Left lung (tissue), 10 donors: ENCODE data around the gene GAP43. TPM values are rescaled to one million over a fixed set of nuclear protein-coding genes. Genes with fewer than 3 reads are reported as not detected.

ENCODE experiments used
- ATAC-seq: fragments of 200-7000 bp; cut with Tn5 transposase; one replicate; pipeline ENCODE4 v1.9.1; 2020; ENCODE audit warnings: moderate library complexity
- DNase-seq, 4 donors: peaks; one replicate each; pipeline ENCODE4 v3.0.0-alpha.2; 2013 to 2020
- H3K27ac ChIP-seq, 2 donors: fragments of 200-600 bp; sonication (generic) in 1 of 2; one replicate each; pipeline versions ENCODE4 v1.5.0 to v1.8.0; 2020 to 2021
- H3K27me3 ChIP-seq, 2 donors: fragments of 200-600 bp; sonication (generic) in 1 of 2; one replicate each; pipeline versions ENCODE4 v1.5.0 to v1.8.0; 2020 to 2021
- H3K36me3 ChIP-seq, 2 donors: fragments of 200-600 bp; sonication (generic) in 1 of 2; one replicate each; pipeline versions ENCODE4 v1.5.0 to v1.8.0; 2020 to 2021
- H3K4me1 ChIP-seq, 2 donors: fragments of 200-600 bp; one replicate each; pipeline ENCODE4 v1.8.0; 2021
- H3K4me3 ChIP-seq, 2 donors: fragments of 200-600 bp; sonication (generic) in 1 of 2; one replicate each; pipeline versions ENCODE4 v1.5.0 to v1.8.0; 2020 to 2021; ENCODE audit warnings: mild to moderate bottlenecking in 1 of 2
- H3K9me3 ChIP-seq, 2 donors: fragments of 200-600 bp; sonication (generic) in 1 of 2; one replicate each; pipeline versions ENCODE4 v1.5.0 to v1.8.0; 2020 to 2021
- CTCF ChIP-seq, 2 donors: fragments of 200-600 bp; sonication (generic) in 1 of 2; IDR thresholded peaks; one replicate each; pipeline versions ENCODE4 v1.5.0 to v1.8.0; 2021; ENCODE audit warnings: antibody characterized with exemption in 2 of 2
- intact Hi-C, 2 donors: fragments of 100-400 bp; cut with DNase I; formaldehyde crosslinking; loops; one replicate each; pipeline versions ENCODE4 v1.11.2 to v1.14.2; 2022
- polyA plus RNA-seq, 6 donors: library from polyadenylated mRNA; unstranded; fragments of 120-200 nt; gene quantifications; one replicate each; pipeline ENCODE4 v1.2.1, GENCODE V29; 2013; ENCODE audit not compliant: insufficient read length in 6 of 6
- total RNA-seq, 2 donors: library from RNA; stranded (reverse); fragmentation: NEBNext Ultra II Directional; extraction: Animal tissue kit (Norgen Biotek cat#: 25700); gene quantifications; one replicate each; pipeline ENCODE4 v1.2.1, GENCODE V29; 2021
- donor health status: DM: no; HTN: yes; CAD: no.
- donor health status: DM: no; HTN: no; CAD: no.

GAP43 gene
- total and polyA plus RNA-seq, 8 donors = 0.29 to 0.54 (median 0.41) TPM; not detected in 1

GRCh38 chr3:115692887-115693524 is 69.7 kb downstream of the GAP43 start:
- peak; percentile 58 to 75 for TF ChIP-seq CTCF (IDR thresholded peaks at IDR 0.05)
- no peak overlapping the region for H3K27ac ChIP-seq
- H3K4me3 ChIP-seq = no peak overlapping the region
- DNase-seq = peak; percentile 45 to 80 (median 60)
- no peaks in the 10 kb centered on the region for H3K36me3 ChIP-seq
- intact Hi-C loops = loop anchor here in 1 of 2 donors (10.0 kb wide), 1 partner anchor 478 kb away; no protein-coding TSS in a partner anchor
- H3K4me1 ChIP-seq = no peaks in the 10 kb centered on the region
- no peaks in the 10 kb centered on the region for H3K27me3 ChIP-seq
- peak; percentile 99 for ATAC-seq
- H3K9me3 ChIP-seq = no peaks in the 10 kb centered on the region

GRCh38 chr3:115693868-115694267 is 70.6 kb downstream of the GAP43 start:
- intact Hi-C loops = loop anchor here in 1 of 2 donors (10.0 kb wide), 1 partner anchor 479 kb away; no protein-coding TSS in a partner anchor
- no peak for ATAC-seq
- Histone ChIP-seq H3K4me1 (no peaks in the 10 kb centered on the region), H3K9me3 (no peaks in the 10 kb centered on the region), H3K36me3 (no peaks in the 10 kb centered on the region), H3K27ac (no peak overlapping the region), H3K27me3 (no peaks in the 10 kb centered on the region), H3K4me3 (no peak overlapping the region)
- no peak for TF ChIP-seq CTCF (IDR thresholded peaks at IDR 0.05)
- DNase-seq = peak in 1 of 4 donors; percentile 53

- Histone ChIP-seq H3K27me3 (no peaks in the 10 kb centered on the region), H3K27ac (no peak overlapping the region), H3K4me3 (no peak overlapping the region), H3K4me1 (no peaks in the 10 kb centered on the region), H3K36me3 (no peaks in the 10 kb centered on the region), H3K9me3 (no peaks in the 10 kb centered on the region)
- no peak for TF ChIP-seq CTCF (IDR thresholded peaks at IDR 0.05)
- no peak for ATAC-seq
- intact Hi-C loops = loop anchor here in 1 of 2 donors (10.0 kb wide), 1 partner anchor 480 kb away; no protein-coding TSS in a partner anchor
- DNase-seq = no peak
These were observed 71.8 kb downstream of the GAP43 start for GRCh38 chr3:115695090-115695489.

GRCh38 chr3:115697263-115698053 is 74.1 kb downstream of the GAP43 start:
- Histone ChIP-seq H3K27me3 (no peaks in the 10 kb centered on the region), H3K36me3 (no peaks in the 10 kb centered on the region), H3K9me3 (no peaks in the 10 kb centered on the region), H3K4me1 (no peaks in the 10 kb centered on the region), H3K27ac (no peak overlapping the region), H3K4me3 (no peak overlapping the region)
- intact Hi-C loops = loop anchor here in 1 of 2 donors (10.0 kb wide), 1 partner anchor 483 kb away; no protein-coding TSS in a partner anchor
- DNase-seq = no peak
- no peak for TF ChIP-seq CTCF (IDR thresholded peaks at IDR 0.05)
- ATAC-seq = no peak
